NCI-H2029 (cell line): ENCODE results near the gene SUSD1.
"Not testable (repeated sequence)": the region's sequence is repeated elsewhere in the genome, so short reads cannot be mapped to it uniquely, and the experiment has no call there.

Source experiments
- DNase-seq: peaks from one replicate; lab custom pipeline; 2025; lab: John Stamatoyannopoulos, UW

The SUSD1 gene

GRCh38 chr9:112174965-112175795, at the start of gene SUSD1:
TSS of gene SUSD1 (minus strand) at chr9:112175297. CDS start at chr9:112175235, 62 bp downstream.
- no peak for DNase-seq

- DNase-seq: no peak
Measured at GRCh38 chr9:112224401-112225289, 49.5 kb upstream of the SUSD1 start.

GRCh38 chr9:112218908-112219307, 43.8 kb upstream of the SUSD1 start:
- DNase-seq: no peak

GRCh38 chr9:112212926-112213325, 37.8 kb upstream of the SUSD1 start:
- DNase-seq: no peak

GRCh38 chr9:112207451-112207850, 32.4 kb upstream of the SUSD1 start:
- no peak for DNase-seq

GRCh38 chr9:112203536-112203935, 28.4 kb upstream of the SUSD1 start:
- no peak for DNase-seq

DNA sequence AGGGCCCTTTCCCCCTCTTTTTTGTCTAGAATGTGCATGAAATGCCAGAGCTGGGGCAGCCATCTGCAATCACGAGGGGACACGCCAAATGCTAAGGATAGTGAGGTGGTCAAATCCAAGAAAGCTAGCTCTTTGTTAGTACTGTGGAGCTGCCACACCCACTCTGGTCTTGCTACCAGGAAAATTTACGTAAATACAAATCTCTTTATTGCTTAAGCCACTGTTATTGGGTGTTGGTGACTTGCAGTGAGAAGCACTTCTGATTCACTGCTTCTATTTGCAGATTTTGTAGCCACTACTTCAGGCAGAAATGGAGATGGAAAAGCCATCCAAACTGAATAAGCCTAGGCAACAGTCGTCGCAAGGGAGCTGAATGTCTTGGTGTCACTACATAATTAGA, 25.6 kb upstream of the SUSD1 start:
- DNase-seq: no peak

DNA sequence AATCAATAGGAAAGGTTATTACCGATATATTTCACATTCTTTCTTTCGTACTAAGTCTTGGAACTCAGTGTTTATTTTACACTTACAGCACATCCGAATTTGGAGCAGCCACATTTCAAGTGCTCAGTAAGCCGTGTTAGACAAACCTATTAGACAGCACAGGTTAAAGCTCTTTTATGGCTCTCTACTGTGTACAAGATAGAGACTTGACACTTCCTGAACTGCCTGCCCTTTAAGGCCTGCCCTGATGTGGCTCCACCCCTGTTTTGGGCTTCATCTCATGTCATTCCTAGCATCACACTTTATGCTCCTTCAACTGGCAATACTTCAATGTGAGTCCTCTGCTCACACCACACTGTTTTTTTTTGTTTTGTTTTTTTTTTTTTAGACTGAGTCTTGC, 23.5 kb upstream of the SUSD1 start:
- DNase-seq: peak; percentile 12

GRCh38 chr9:112194969-112195431, 19.9 kb upstream of the SUSD1 start:
- DNase-seq: no peak

- no peak for DNase-seq
Measured at GRCh38 chr9:112193572-112194288, 18.6 kb upstream of the SUSD1 start.

- not testable (repeated sequence) for DNase-seq
Measured at GRCh38 chr9:112190320-112190719, 15.2 kb upstream of the SUSD1 start.

GRCh38 chr9:112188884-112189283, 13.8 kb upstream of the SUSD1 start:
- DNase-seq: no peak

DNA sequence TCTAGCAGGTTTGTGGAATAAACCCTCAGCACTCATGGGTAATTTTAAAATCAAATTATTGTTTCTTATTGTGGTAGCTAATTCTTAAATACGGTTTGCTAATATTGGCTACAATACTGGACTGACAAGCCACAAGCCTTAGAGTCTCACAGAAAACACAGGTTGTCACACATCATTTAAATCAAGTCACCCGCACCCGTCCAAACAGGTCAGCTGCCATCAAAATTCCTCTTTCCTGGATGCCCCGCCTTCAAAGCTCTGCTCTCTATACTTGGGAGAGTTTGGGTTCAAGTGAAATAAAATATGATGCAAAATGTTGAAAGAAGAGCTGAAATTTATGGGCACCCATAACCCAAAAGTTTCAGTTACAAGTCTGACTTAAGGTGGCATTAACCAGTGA, 12.3 kb upstream of the SUSD1 start:
- no peak for DNase-seq

DNA sequence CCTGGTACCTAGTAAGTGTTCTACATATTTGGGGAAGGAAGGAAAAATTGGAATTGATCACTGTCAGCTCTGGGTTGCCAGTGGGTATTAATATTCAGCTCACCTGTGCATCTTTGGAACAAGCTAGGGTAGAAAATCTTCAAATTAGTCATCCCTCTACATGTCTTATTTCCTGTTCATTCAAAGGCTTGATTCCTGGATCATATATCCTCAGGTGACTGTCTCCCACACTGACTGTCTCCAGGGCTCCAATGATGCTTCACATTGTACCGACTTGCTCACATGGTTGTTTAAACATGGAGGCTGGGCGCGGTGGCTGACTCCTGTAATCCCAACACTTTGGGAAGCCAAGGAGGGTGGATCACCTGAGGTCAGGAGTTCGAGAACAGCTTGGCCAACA, 11.6 kb upstream of the SUSD1 start:
- no peak for DNase-seq

DNA sequence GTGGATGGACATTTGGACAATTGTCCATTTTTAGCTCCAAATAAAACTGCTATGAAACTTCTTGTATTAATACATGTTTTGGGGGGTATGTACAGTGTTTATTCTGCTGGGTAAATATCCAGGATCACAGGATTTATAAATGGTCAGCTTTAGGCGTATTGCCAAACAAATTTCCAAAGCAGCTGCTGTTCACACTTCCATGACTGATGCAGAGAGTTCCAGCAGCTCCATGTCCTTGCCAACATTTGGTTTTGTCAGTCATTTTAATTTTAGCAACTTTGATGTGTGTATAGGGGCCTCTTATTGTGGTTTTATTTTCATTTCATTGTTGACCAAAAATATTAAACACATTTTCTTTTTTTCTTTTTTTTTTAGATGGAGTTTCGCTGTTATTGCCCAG, 9.8 kb upstream of the SUSD1 start:
- no peak for DNase-seq

DNA sequence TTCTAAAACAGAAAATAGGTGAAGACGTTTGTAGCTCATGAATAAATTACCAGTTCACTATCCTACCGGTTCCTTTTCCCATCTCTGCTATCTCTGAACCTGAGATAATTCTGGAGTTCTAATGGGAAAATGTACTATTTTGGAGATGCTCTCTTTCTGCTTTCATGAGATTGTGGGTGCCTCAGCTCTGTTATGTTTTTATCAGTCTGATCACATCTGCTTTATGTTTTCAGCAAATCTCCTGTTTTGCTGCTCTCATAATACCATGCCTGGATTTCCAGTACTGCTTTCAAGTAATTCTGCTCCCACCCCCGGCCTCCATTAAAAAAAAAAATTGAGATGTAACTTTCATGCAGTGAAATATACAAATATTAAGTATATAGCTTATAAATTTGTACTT, 9.1 kb upstream of the SUSD1 start:
- no peak for DNase-seq

DNA sequence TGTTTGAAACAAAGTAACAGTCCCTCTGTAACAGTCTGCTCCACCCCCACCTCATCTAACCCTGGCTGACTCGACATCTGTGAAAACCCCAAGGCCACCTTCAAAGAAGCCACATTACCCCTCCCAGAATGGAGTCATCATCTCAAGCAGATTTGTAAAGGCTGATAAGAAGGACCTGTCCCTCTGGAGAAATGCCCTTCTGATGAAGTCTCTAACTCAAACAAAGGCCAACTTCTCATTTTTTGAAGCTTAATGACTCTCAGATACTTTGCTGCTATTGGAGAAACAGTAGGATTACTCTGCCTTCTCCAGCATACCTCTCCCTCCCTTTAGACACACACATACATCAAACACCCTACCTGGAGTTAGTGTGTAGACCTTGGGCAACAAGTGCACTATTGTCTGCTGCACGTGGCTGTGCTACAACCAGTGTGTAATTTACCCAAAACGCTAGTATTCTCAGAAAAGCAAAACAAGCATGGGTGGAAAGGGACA, 5.3 kb upstream of the SUSD1 start:
- DNase-seq: no peak

GRCh38 chr9:112179816-112180215, 4.7 kb upstream of the SUSD1 start:
- no peak for DNase-seq

- DNase-seq: no peak
Measured at GRCh38 chr9:112176524-112176923, 1.4 kb upstream of the SUSD1 start.

DNA sequence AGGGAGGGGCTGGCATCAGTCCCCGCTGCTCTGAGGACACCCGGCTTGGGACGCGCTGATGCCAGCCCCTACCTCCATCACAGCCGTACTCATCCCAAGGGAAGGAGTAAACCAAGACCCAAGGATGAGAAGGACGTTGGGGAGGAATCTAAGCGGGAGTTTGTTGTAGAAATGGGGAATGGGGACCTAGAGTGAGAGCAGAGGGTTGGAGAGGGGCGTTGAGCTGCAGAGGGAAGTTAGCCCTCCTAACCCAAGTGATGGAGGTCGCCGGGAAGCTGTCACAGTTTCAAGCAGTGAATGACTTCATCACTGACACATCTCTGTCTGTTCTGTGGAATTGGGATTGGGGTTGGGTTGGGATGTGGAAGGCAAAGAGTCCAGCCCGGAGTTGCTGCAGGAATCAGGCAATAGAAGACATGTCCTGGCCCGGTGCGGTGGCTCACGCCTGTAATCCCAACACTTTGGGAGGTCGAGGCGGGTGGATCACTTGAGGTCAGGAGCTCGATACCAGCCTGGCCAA, 759 bp upstream of the SUSD1 start:
- no peak for DNase-seq

- DNase-seq: peak; percentile 45
Measured at GRCh38 chr9:112174222-112174964, 704 bp downstream of the SUSD1 start.
